Ascending aorta (tissue), 2 donors: Measurements from ENCODE around the gene BCL2L13. TPM values are rescaled to one million over a fixed set of nuclear protein-coding genes. Genes with fewer than 3 reads are reported as not detected.

ENCODE experiments used
- DNase-seq, 2 donors: peaks; one replicate each; pipeline ENCODE4 v3.0.0-alpha.2; 2019; ENCODE audit warnings: low spot score in 2 of 2
- H3K27ac ChIP-seq, 2 donors: fragments of 200-600 bp; sonication (generic); one replicate each; pipeline ENCODE4 v1.5.1; 2016 to 2017; ENCODE audit warnings: mild to moderate bottlenecking in 1 of 2
- H3K27me3 ChIP-seq: fragments of 200-600 bp; sonication (generic); one replicate; pipeline ENCODE4 v1.5.1; 2017
- H3K36me3 ChIP-seq, 2 donors: fragments of 200-600 bp; sonication (generic); one replicate each; pipeline ENCODE4 v1.5.1; 2016
- H3K4me1 ChIP-seq, 2 donors: fragments of 200-600 bp; sonication (generic); one replicate each; pipeline ENCODE4 v1.5.1; 2016 to 2017; ENCODE audit warnings: mild to moderate bottlenecking in 1 of 2
- H3K4me3 ChIP-seq, 2 donors: fragments of 200-600 bp; sonication (generic); one replicate each; pipeline ENCODE4 v1.5.1; 2016 to 2017; ENCODE audit warnings: mild to moderate bottlenecking in 1 of 2
- H3K9me3 ChIP-seq, 2 donors: fragments of 200-600 bp; sonication (generic); one replicate each; pipeline ENCODE4 v1.5.1; 2016
- CTCF ChIP-seq, 3 experiments: fragments of 200-600 bp in 2 of 3; fragments of 450-650 bp in 1 of 3; sonication (generic) in 2 of 3; IDR thresholded peaks; one replicate each; pipeline ENCODE4 v1.5.1; 2016 to 2019; ENCODE audit warnings: antibody characterized with exemption in 3 of 3, mild to moderate bottlenecking in 1 of 3, moderate library complexity in 1 of 3
- intact Hi-C: fragments of 100-400 bp; cut with DNase I; formaldehyde crosslinking; loops from one replicate; pipeline ENCODE4 v1.15.1; 2023
- total RNA-seq: library from RNA; depleted of rRNA; stranded (reverse); fragments of >200 nt; gene quantifications from one replicate; pipeline ENCODE4 v1.1.0, GENCODE V29; 2016

The BCL2L13 gene
- total RNA-seq, 1 donor from 2014 or later = 4.6 TPM

GRCh38 chr22:17647991-17648390 lies 9.4 kb downstream of the BCL2L13 start:
- DNase-seq = no peak
- intact Hi-C loops = no loop called here
- Histone ChIP-seq H3K4me3 (no peak overlapping the region), H3K27me3 (no peaks in the 10 kb centered on the region), H3K4me1 (no peaks in the 10 kb centered on the region), H3K36me3 (peaks cover 0 to 4% of the 10 kb centered on the region in 2 donors), H3K9me3 (no peaks in the 10 kb centered on the region), H3K27ac (no peak overlapping the region)
- no peak for TF ChIP-seq CTCF (IDR thresholded peaks at IDR 0.05)

GRCh38 chr22:17648569-17648968 lies 10.0 kb downstream of the BCL2L13 start:
- Histone ChIP-seq H3K4me1 (no peaks in the 10 kb centered on the region), H3K9me3 (no peaks in the 10 kb centered on the region), H3K36me3 (peaks cover 0 to 4% of the 10 kb centered on the region in 2 donors), H3K4me3 (no peak overlapping the region), H3K27me3 (no peaks in the 10 kb centered on the region), H3K27ac (no peak overlapping the region)
- no peak for TF ChIP-seq CTCF (IDR thresholded peaks at IDR 0.05)
- DNase-seq = no peak
- intact Hi-C loops = no loop called here

GRCh38 chr22:17655289-17655688 lies 16.7 kb downstream of the BCL2L13 start:
- DNase-seq = no peak
- Histone ChIP-seq H3K4me3 (no peak overlapping the region), H3K27me3 (no peaks in the 10 kb centered on the region), H3K36me3 (peaks cover 5 to 25% of the 10 kb centered on the region in 2 donors), H3K27ac (no peak overlapping the region), H3K9me3 (no peaks in the 10 kb centered on the region), H3K4me1 (no peaks in the 10 kb centered on the region)
- no peak for TF ChIP-seq CTCF (IDR thresholded peaks at IDR 0.05)
- intact Hi-C loops = no loop called here

- no peak for DNase-seq
- H3K9me3 ChIP-seq = no peaks in the 10 kb centered on the region
- no peaks in the 10 kb centered on the region for H3K27me3 ChIP-seq
- H3K4me1 ChIP-seq = no peaks in the 10 kb centered on the region
- intact Hi-C loops = no loop called here
- H3K27ac ChIP-seq = no peak overlapping the region
- H3K36me3 ChIP-seq = peaks cover 17 to 36% of the 10 kb centered on the region in 2 donors
- no peak for TF ChIP-seq CTCF (IDR thresholded peaks at IDR 0.05)
- no peak overlapping the region for H3K4me3 ChIP-seq
Observed at GRCh38 chr22:17656870-17657395, 18.4 kb downstream of the BCL2L13 start.

GRCh38 chr22:17664414-17665055 lies 26.0 kb downstream of the BCL2L13 start:
- Histone ChIP-seq H3K27me3 (no peaks in the 10 kb centered on the region), H3K4me1 (no peaks in the 10 kb centered on the region), H3K9me3 (no peaks in the 10 kb centered on the region), H3K27ac (no peak overlapping the region), H3K4me3 (no peak overlapping the region), H3K36me3 (peaks cover 21 to 35% of the 10 kb centered on the region in 2 donors)
- TF ChIP-seq CTCF (IDR thresholded peaks at IDR 0.05) = no peak
- DNase-seq = no peak
- intact Hi-C loops = no loop called here
